Nephron (organoid): ENCODE measurements around the gene CALR.
"Not testable (repeated sequence)": the region's sequence is repeated elsewhere in the genome, so short reads cannot be mapped to it uniquely, and the experiment has no call there.

Experiments
- H3K27ac Mint-ChIP-seq, 3 experiments: 2 replicates each; pipeline ENCODE4 v1.8.0; 2020; ENCODE audit warnings: mixed read lengths in 3 of 3, mild to moderate bottlenecking in 2 of 3, moderate library complexity in 1 of 3
- H3K27me3 Mint-ChIP-seq: 2 replicates; pipeline ENCODE4 v1.8.0; 2021; ENCODE audit warnings: low read depth, mild to moderate bottlenecking, moderate library complexity, mixed read lengths
- H3K36me3 Mint-ChIP-seq: 2 replicates; pipeline ENCODE4 v1.8.0; 2020; ENCODE audit warnings: low read depth, mixed read lengths
- H3K4me1 Mint-ChIP-seq: 2 replicates; pipeline ENCODE4 v1.8.0; 2020; ENCODE audit warnings: mixed read lengths
- H3K4me3 Mint-ChIP-seq, 3 experiments: 2 replicates each; pipeline ENCODE4 v1.8.0; 2020; ENCODE audit warnings: mild to moderate bottlenecking in 3 of 3, mixed read lengths in 3 of 3, moderate library complexity in 2 of 3
- H3K9me3 Mint-ChIP-seq: 2 replicates; pipeline ENCODE4 v1.8.0; 2020; ENCODE audit warnings: mixed read lengths
- TF ChIP-seq, protein P1 (sequence below), 3 experiments: fragments of 200-600 bp; sonication (generic); IDR thresholded peaks; one replicate each; pipeline ENCODE4 v1.5.0; 2021; ENCODE audit warnings: antibody characterized with exemption in 3 of 3; ENCODE audit not compliant: unreplicated experiment in 3 of 3

Gene CALR

DNA sequence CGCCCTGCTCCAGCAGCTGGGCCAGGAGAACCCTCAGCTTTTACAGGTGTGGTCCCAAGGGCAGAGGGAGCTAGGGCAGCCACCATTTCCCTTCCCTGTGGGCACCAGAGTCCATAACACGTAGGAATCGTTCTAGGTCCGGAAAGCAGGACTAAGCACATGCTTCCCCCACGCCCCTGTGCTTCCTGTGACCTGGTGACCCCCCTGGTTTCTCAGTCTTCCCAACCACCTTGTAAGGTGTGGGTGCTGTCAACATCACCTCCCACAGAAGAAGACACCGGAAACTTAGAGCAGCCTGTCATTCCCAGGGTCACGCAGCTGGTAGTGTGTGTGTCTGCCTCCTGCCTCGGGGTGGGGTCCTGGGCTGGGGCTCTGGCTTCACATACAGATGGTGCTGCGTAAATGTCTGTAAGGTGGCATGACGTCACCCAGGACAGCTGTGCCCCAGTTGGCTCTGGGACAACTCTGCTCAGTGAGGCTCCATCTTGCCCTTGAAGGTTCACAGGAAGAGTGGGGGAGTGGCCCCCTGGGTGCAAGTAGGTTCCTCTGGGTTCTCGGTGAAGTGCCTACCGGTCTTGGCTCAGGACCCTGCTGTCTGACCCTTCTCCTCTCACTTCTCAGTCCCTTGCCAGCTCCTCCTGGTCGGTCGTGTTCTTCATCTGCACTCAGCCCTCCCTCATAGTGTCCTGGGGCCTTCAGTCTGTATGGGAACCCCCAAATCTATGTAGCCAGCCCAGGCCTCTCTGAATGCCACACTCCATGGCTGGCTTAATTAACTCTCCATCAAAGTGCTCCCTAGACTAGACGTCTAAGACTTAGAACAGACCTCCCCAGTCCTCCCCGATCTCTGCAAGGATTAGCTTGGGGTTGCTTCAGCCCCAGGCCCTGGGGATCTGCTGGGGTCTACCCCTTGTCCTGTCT, 11.2 kb downstream of the CALR start:
- H3K36me3 Mint-ChIP-seq = peaks cover 52% of the 10 kb centered on the region
- TF ChIP-seq, protein P1, sequence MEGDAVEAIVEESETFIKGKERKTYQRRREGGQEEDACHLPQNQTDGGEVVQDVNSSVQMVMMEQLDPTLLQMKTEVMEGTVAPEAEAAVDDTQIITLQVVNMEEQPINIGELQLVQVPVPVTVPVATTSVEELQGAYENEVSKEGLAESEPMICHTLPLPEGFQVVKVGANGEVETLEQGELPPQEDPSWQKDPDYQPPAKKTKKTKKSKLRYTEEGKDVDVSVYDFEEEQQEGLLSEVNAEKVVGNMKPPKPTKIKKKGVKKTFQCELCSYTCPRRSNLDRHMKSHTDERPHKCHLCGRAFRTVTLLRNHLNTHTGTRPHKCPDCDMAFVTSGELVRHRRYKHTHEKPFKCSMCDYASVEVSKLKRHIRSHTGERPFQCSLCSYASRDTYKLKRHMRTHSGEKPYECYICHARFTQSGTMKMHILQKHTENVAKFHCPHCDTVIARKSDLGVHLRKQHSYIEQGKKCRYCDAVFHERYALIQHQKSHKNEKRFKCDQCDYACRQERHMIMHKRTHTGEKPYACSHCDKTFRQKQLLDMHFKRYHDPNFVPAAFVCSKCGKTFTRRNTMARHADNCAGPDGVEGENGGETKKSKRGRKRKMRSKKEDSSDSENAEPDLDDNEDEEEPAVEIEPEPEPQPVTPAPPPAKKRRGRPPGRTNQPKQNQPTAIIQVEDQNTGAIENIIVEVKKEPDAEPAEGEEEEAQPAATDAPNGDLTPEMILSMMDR (IDR thresholded peaks at IDR 0.05; ENCODE audit: unreplicated experiment in 3 of 3) = no peak
- peaks cover 35% of the 10 kb centered on the region for H3K4me1 Mint-ChIP-seq
- H3K9me3 Mint-ChIP-seq = no peaks in the 10 kb centered on the region
- peak overlapping the region; percentile 59 to 79 (median 71) for H3K4me3 Mint-ChIP-seq
- peak overlapping the region in 2 of 3 experiments; percentile 40 to 48 for H3K27ac Mint-ChIP-seq
- peaks cover 4% of the 10 kb centered on the region for H3K27me3 Mint-ChIP-seq

GRCh38 chr19:12952050-12952449, 13.6 kb downstream of the CALR start:
- Mint-ChIP-seq H3K4me3 (peak overlapping the region; percentile 8 to 52 (median 34)), H3K36me3 (peaks cover 59% of the 10 kb centered on the region), H3K4me1 (peaks cover 40% of the 10 kb centered on the region), H3K27ac (peak overlapping the region in 2 of 3 experiments; percentile 81 to 91)
- not testable (repeated sequence) for H3K9me3 Mint-ChIP-seq, H3K27me3 Mint-ChIP-seq

DNA sequence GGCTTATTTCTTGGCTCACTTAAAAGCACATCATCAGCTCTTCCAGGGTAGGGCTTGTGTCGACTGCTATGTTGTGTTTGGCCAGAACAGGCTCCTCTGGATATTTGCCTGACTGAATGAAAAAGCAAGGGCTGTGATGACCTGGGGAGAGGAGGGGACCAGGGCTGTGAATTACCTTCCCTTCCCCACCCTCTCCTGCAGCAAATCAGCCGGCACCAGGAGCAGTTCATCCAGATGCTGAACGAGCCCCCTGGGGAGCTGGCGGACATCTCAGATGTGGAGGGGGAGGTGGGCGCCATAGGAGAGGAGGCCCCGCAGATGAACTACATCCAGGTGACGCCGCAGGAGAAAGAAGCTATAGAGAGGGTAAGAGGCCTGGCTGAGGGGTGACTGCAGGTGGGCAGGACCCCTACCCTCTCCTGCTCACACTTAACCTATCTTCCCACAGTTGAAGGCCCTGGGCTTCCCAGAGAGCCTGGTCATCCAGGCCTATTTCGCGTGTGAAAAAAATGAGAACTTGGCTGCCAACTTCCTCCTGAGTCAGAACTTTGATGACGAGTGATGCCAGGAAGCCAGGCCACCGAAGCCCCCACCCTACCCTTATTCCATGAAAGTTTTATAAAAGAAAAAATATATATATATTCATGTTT, 14.2 kb downstream of the CALR start:
- Mint-ChIP-seq H3K4me3 (peak overlapping the region in 2 of 3 experiments; percentile 34 to 37), H3K4me1 (peaks cover 40% of the 10 kb centered on the region), H3K9me3 (no peaks in the 10 kb centered on the region), H3K36me3 (peaks cover 57% of the 10 kb centered on the region), H3K27me3 (no peaks in the 10 kb centered on the region), H3K27ac (peak overlapping the region; percentile 81 to 91 (median 84))
- TF ChIP-seq, protein P1 (IDR thresholded peaks at IDR 0.05; ENCODE audit: unreplicated experiment in 3 of 3) = no peak

- Mint-ChIP-seq H3K4me3 (peak overlapping the region; percentile 31 to 64 (median 52)), H3K4me1 (peaks cover 40% of the 10 kb centered on the region), H3K27ac (peak overlapping the region; percentile 81 to 91 (median 84)), H3K27me3 (no peaks in the 10 kb centered on the region), H3K9me3 (no peaks in the 10 kb centered on the region), H3K36me3 (peaks cover 52% of the 10 kb centered on the region)
- TF ChIP-seq, protein P1 (IDR thresholded peaks at IDR 0.05; ENCODE audit: unreplicated experiment in 3 of 3) = no peak
These were observed 14.9 kb downstream of the CALR start for GRCh38 chr19:12953138-12953798.

DNA sequence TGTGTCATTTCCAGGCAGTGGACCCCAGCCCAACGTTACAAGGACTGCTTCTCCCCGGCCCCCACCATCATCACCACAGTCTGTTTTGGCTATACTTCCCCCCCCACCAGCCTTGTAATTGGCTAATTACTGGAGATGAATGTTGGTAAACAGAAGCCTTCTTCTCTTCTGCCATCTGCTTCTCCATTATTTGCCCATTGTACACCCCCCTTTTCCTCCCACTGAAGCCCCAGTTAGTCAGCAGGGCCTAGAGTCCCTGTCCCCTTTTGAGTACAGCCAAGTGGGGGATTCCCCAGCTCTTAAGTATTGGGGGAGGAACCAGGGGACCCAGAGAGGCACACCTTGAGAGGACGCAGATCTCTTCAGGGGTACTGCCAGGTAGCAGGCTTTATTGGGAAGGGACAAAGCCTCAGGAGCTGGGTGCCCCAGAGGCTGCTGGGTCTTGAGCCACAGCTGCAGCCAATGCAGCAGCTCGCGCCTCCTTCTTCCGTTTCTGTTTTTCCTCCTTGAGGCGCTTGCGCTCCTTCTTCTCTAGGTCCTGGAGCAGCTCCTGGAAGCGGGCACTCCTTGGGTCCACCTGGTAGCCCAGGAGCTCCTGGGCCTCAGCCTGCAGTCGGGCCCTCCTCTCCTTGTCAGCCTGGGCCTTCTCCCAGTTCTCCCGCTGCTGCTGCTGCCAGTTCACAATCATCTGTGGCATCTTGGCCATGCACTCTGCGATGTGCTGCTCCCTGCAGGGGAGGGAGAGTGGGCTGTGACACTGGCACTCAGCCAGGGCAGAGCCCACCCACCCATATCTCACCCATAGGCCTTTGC, 15.6 kb downstream of the CALR start:
- Mint-ChIP-seq H3K9me3 (no peaks in the 10 kb centered on the region), H3K4me3 (peak overlapping the region; percentile 28 to 91 (median 88)), H3K27me3 (no peaks in the 10 kb centered on the region), H3K27ac (peak overlapping the region; percentile 83 to 91 (median 84)), H3K36me3 (peaks cover 48% of the 10 kb centered on the region), H3K4me1 (peaks cover 40% of the 10 kb centered on the region)
- TF ChIP-seq, protein P1 (IDR thresholded peaks at IDR 0.05; ENCODE audit: unreplicated experiment in 3 of 3) = no peak
